DND-41 (cell line): ENCODE results near the gene DTX1.

Experiments used
- ATAC-seq: fragments of 200-7000 bp; cut with Tn5 transposase; 3 replicates; pipeline ENCODE4 v1.9.1; 2021; ENCODE audit warnings: low read depth; ENCODE audit not compliant: insufficient read depth
- DNase-seq: peaks from one replicate; pipeline ENCODE4 v3.0.0-alpha.2; 2020
- H2AFZ ChIP-seq: 2 replicates; pipeline ENCODE4 v1.6.0; 2012; ENCODE audit warnings: low read depth, low read length
- H3K27ac ChIP-seq: 2 replicates; pipeline ENCODE4 v1.5.1; 2012; ENCODE audit warnings: low read length, inconsistent platforms
- H3K27me3 ChIP-seq: fragments of 200-600 bp; sonication (generic); 2 replicates; pipeline ENCODE4 v1.6.0; 2012; ENCODE audit warnings: low read length, mild to moderate bottlenecking, inconsistent platforms; ENCODE audit not compliant: insufficient read depth, poor library complexity
- H3K36me3 ChIP-seq: 2 replicates; pipeline ENCODE4 v1.5.1; 2012; ENCODE audit warnings: low read length, inconsistent platforms; ENCODE audit not compliant: insufficient read depth
- H3K4me1 ChIP-seq: 2 replicates; pipeline ENCODE4 v1.5.1; 2012; ENCODE audit warnings: mild to moderate bottlenecking, low read length; ENCODE audit not compliant: insufficient read depth
- H3K4me2 ChIP-seq: 2 replicates; pipeline ENCODE4 v1.6.0; 2012; ENCODE audit warnings: mild to moderate bottlenecking, moderate library complexity, low read length, inconsistent platforms; ENCODE audit not compliant: insufficient read depth
- H3K4me3 ChIP-seq, 2 experiments: fragments of 200-600 bp in 1 of 2; shearing (Covaris generic) in 1 of 2; 2 replicates each; pipeline ENCODE4 v1.5.1; 2012 to 2016; ENCODE audit warnings: inconsistent platforms in 2 of 2, low read length in 2 of 2, mild to moderate bottlenecking in 2 of 2, low read depth in 1 of 2, moderate library complexity in 1 of 2
- H3K79me2 ChIP-seq: 2 replicates; pipeline ENCODE4 v1.6.0; 2012; ENCODE audit warnings: low read length, inconsistent platforms; ENCODE audit not compliant: insufficient read depth
- H3K9ac ChIP-seq: 2 replicates; pipeline ENCODE4 v1.6.0; 2012; ENCODE audit warnings: low read depth, mild to moderate bottlenecking, inconsistent platforms, low read length, moderate library complexity
- H3K9me3 ChIP-seq: 2 replicates; pipeline ENCODE4 v1.5.1; 2012; ENCODE audit warnings: low read length, moderate library complexity, mild to moderate bottlenecking, inconsistent platforms; ENCODE audit not compliant: insufficient read depth, severe bottlenecking
- H4K20me1 ChIP-seq: 2 replicates; pipeline ENCODE4 v1.6.0; 2012; ENCODE audit warnings: low read length; ENCODE audit not compliant: insufficient read depth
- CTCF ChIP-seq: IDR thresholded peaks from 2 replicates; pipeline ENCODE4 v1.5.1; 2012; ENCODE audit warnings: borderline replicate concordance, low read length, moderate library complexity, mild to moderate bottlenecking; ENCODE audit not compliant: poor library complexity, severe bottlenecking; ENCODE audit errors: extremely low read depth
- EZH2 ChIP-seq: IDR thresholded peaks from 3 replicates; pipeline ENCODE4 v1.6.1; 2012; ENCODE audit warnings: borderline replicate concordance, low read depth, mild to moderate bottlenecking, moderate library complexity, low read length, inconsistent platforms; ENCODE audit not compliant: severe bottlenecking

Gene DTX1

GRCh38 chr12:113128802-113129663, 72.5 kb downstream of the DTX1 start:
- ATAC-seq (peak; percentile 65), DNase-seq (no peak)
- Histone ChIP-seq H2AFZ (no peak overlapping the region), H3K4me1 (peaks cover 18% of the 10 kb centered on the region), H3K9me3 (no peaks in the 10 kb centered on the region), H3K9ac (no peak overlapping the region), H4K20me1 (no peaks in the 10 kb centered on the region), H3K4me3 (no peak overlapping the region), H3K27ac (no peak overlapping the region), H3K27me3 (no peaks in the 10 kb centered on the region), H3K36me3 (no peaks in the 10 kb centered on the region), H3K4me2 (no peak overlapping the region), H3K79me2 (no peaks in the 10 kb centered on the region)
- TF ChIP-seq EZH2 (no peak), CTCF (no peak)

GRCh38 chr12:113129664-113130456, 73.3 kb downstream of the DTX1 start:
- ATAC-seq (no peak), DNase-seq (no peak)
- Histone ChIP-seq H3K4me2 (no peak overlapping the region), H3K27ac (no peak overlapping the region), H3K36me3 (no peaks in the 10 kb centered on the region), H3K9me3 (no peaks in the 10 kb centered on the region), H3K4me1 (peaks cover 18% of the 10 kb centered on the region), H3K9ac (no peak overlapping the region), H2AFZ (no peak overlapping the region), H3K79me2 (no peaks in the 10 kb centered on the region), H3K4me3 (no peak overlapping the region), H3K27me3 (no peaks in the 10 kb centered on the region), H4K20me1 (no peaks in the 10 kb centered on the region)
- TF ChIP-seq CTCF (no peak), EZH2 (no peak)

- H3K4me1 ChIP-seq: peaks cover 18% of the 10 kb centered on the region
- no peaks in the 10 kb centered on the region for H3K36me3 ChIP-seq
- no peaks in the 10 kb centered on the region for H3K27me3 ChIP-seq
- no peaks in the 10 kb centered on the region for H4K20me1 ChIP-seq
- H3K27ac ChIP-seq: no peak overlapping the region
- no peaks in the 10 kb centered on the region for H3K79me2 ChIP-seq
- no peak overlapping the region for H3K9ac ChIP-seq
- ATAC-seq (no peak), DNase-seq (no peak)
- no peak overlapping the region for H2AFZ ChIP-seq
- TF ChIP-seq CTCF: peak; percentile 14
- TF ChIP-seq EZH2: no peak
- no peaks in the 10 kb centered on the region for H3K9me3 ChIP-seq
- no peak overlapping the region for H3K4me3 ChIP-seq
- H3K4me2 ChIP-seq: no peak overlapping the region
Observed at GRCh38 chr12:113130457-113131135, 74.1 kb downstream of the DTX1 start.
